C4-2B (cell line): ENCODE measurements around the gene UCKL1.
"Not testable (repeated sequence)": the region's sequence is repeated elsewhere in the genome, so short reads cannot be mapped to it uniquely, and the experiment has no call there.

Source experiments
- ZFX ChIP-seq: fragments of 450-650 bp; IDR thresholded peaks from 2 replicates; pipeline ENCODE4 v1.6.1; 2017
- TF ChIP-seq, protein P1 (sequence below): fragments of 450-650 bp; conservative IDR thresholded peaks from 2 replicates; pipeline ENCODE4 v1.5.1; 2017; ENCODE audit warnings: mild to moderate bottlenecking

DNA sequence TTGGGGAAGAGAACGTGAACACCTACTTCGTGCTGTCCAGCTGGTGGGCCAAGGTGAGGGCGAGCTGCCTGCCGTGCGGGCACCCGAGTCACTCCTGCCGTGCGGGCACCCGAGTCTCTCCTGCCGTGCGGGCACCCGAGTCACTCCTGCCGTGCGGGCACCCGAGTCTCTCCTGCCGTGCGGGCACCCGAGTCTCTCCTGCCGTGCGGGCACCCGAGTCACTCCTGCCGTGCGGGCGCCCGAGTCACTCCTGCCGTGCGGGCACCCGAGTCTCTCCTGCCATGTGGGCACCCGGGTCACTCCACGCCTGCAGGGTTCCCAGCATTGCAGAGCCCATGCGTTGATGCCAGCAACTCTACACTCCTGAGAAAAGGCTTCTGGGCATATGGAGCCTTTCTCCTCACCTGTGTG is 26.7 kb downstream of the UCKL1 start:
- TF ChIP-seq, protein P1, sequence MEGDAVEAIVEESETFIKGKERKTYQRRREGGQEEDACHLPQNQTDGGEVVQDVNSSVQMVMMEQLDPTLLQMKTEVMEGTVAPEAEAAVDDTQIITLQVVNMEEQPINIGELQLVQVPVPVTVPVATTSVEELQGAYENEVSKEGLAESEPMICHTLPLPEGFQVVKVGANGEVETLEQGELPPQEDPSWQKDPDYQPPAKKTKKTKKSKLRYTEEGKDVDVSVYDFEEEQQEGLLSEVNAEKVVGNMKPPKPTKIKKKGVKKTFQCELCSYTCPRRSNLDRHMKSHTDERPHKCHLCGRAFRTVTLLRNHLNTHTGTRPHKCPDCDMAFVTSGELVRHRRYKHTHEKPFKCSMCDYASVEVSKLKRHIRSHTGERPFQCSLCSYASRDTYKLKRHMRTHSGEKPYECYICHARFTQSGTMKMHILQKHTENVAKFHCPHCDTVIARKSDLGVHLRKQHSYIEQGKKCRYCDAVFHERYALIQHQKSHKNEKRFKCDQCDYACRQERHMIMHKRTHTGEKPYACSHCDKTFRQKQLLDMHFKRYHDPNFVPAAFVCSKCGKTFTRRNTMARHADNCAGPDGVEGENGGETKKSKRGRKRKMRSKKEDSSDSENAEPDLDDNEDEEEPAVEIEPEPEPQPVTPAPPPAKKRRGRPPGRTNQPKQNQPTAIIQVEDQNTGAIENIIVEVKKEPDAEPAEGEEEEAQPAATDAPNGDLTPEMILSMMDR: not testable (repeated sequence)
- TF ChIP-seq ZFX: not testable (repeated sequence)
